NCI-H1436 (cell line): ENCODE measurements around the gene SUOX.
"Not testable (repeated sequence)": the region's sequence is repeated elsewhere in the genome, so short reads cannot be mapped to it uniquely, and the experiment has no call there.

Experiments
- DNase-seq: peaks from one replicate; lab custom pipeline; 2025; lab: John Stamatoyannopoulos, UW

Gene SUOX

GRCh38 chr12:56020423-56021184 is 23.5 kb downstream of the SUOX start, which contains the start of gene IKZF4:
TSS of gene IKZF4 (plus strand) at chr12:56021043. CDS start at chr12:56021494, 451 bp downstream.
- no peak for DNase-seq

GRCh38 chr12:56021889-56022497 is 24.9 kb downstream of the SUOX start:
- no peak for DNase-seq

- DNase-seq = no peak
These were observed 31.6 kb downstream of the SUOX start for GRCh38 chr12:56028511-56029165.

GRCh38 chr12:56029166-56029519 is 32.1 kb downstream of the SUOX start:
- no peak for DNase-seq

GRCh38 chr12:56029666-56030293 is 32.7 kb downstream of the SUOX start:
- DNase-seq = no peak

- DNase-seq = no peak
These were observed 34.9 kb downstream of the SUOX start for GRCh38 chr12:56031987-56032386.

GRCh38 chr12:56034586-56035332 is 37.7 kb downstream of the SUOX start:
- no peak for DNase-seq

- no peak for DNase-seq
These were observed 40.1 kb downstream of the SUOX start for GRCh38 chr12:56037161-56037560.

- no peak for DNase-seq
These were observed 41.1 kb downstream of the SUOX start for GRCh38 chr12:56038022-56038655.

- DNase-seq = no peak
These were observed 43.1 kb downstream of the SUOX start for GRCh38 chr12:56040151-56040550.

GRCh38 chr12:56040963-56041551 is 44.0 kb downstream of the SUOX start:
- no peak for DNase-seq

GRCh38 chr12:56041552-56042429 is 44.7 kb downstream of the SUOX start, which contains the start of gene RPS26:
TSS of gene RPS26 (plus strand) at chr12:56041918. CDS start at chr12:56042167, 249 bp downstream.
- DNase-seq = peak; percentile 98

- DNase-seq = not testable (repeated sequence)
These were observed 45.3 kb downstream of the SUOX start for GRCh38 chr12:56042430-56042813.

- no peak for DNase-seq
These were observed 45.8 kb downstream of the SUOX start for GRCh38 chr12:56042843-56043242.

- no peak for DNase-seq
These were observed 49.1 kb downstream of the SUOX start for GRCh38 chr12:56046027-56046780.

GRCh38 chr12:56053407-56053893 is 56.4 kb downstream of the SUOX start:
- DNase-seq = no peak
